Thyroid gland (tissue), 4 donors: Measurements from ENCODE around the gene FBLN5.
"Not testable (repeated sequence)": the region's sequence is repeated elsewhere in the genome, so short reads cannot be mapped to it uniquely, and the experiment has no call there.

ENCODE experiments used
- CTCF ChIP-seq, 6 experiments: fragments of 200-600 bp in 3 of 6; fragments of 450-650 bp in 3 of 6; sonication (generic) in 3 of 6; IDR thresholded peaks; one replicate each; pipeline ENCODE4 v1.5.1; 2016 to 2019; ENCODE audit warnings: antibody characterized with exemption in 6 of 6, mild to moderate bottlenecking in 2 of 6, inconsistent platforms in 1 of 6, moderate library complexity in 1 of 6
- POLR2A ChIP-seq, 2 donors: fragments of 450-650 bp; IDR thresholded peaks; one replicate each; pipeline ENCODE4 v1.6.1; 2017; ENCODE audit warnings: antibody characterized with exemption in 2 of 2, mild to moderate bottlenecking in 2 of 2, moderate library complexity in 1 of 2

- TF ChIP-seq CTCF, POLR2A (IDR thresholded peaks at IDR 0.05): not testable (repeated sequence)
These were observed 49.8 kb downstream of the FBLN5 start for GRCh38 chr14:91897716-91898115.
